HG02678 (cell line): ENCODE data around the gene MYO1D.

Experiments used
- ATAC-seq: cut with Tn5 transposase; IDR thresholded peaks from one replicate; pipeline ENCODE4 v1.9.1; 2021; ENCODE audit warnings: mild to moderate bottlenecking, moderate library complexity; ENCODE audit not compliant: unreplicated experiment

The MYO1D gene

GRCh38 chr17:32786169-32786568, 90.8 kb downstream of the MYO1D start:
- no peak for ATAC-seq

DNA sequence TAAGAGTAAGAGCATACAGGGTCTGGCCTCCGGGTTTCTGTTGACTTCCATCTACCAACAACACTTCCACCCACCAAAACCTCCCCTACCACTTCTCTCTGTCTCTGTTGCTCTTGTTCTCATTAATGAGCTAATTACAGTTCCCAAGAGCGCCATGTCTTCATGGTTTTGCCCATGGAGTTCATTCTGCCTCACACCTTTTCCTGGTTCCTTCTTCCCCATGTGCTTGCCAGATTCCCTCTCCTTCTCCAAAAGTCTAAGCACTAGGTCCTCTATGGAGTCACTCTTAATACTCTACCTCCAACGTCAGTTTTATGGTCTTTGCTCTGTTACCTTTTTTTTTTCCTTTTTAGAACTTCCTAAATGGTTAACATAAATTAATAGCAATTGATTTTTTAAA, 92.8 kb downstream of the MYO1D start:
- no peak for ATAC-seq

DNA sequence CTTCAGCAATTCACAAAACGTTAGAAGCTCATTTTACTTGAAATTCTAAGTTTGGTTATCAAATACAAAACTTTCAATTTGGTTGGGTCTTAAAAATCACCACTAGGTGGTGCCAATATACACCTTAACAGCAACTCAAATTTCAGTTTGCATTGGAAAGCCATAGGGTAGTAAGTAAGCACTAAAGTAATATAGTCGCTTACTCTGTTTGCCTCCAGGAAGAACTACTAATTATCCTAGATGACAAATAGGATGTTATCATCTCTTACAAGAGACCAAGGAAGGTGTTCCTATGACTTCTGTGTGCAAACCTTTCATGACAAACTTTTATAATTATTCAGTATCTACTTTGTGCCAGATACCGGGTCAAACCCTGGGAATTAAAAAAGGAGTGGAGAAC, 93.3 kb downstream of the MYO1D start:
- ATAC-seq: no peak

DNA sequence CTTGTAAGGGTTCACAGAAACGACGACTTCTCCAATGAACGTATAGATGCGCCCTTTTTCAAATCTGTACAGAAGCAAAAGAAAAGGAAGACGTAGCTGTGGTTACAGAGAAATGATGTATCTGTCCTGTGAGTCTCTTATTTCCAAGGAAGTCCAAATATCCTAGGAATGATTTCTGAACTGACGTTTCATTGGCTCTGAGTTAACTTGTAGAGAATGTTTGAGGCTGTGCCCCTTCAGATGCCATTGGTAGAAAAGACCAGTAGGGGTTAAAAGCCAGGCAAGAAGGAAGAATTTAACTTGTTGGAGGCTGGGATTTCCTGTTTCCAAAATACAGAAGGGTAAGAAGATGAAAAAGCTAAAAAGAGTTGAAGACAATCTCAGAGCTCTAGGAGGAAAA, 96.2 kb downstream of the MYO1D start:
- ATAC-seq: no peak

DNA sequence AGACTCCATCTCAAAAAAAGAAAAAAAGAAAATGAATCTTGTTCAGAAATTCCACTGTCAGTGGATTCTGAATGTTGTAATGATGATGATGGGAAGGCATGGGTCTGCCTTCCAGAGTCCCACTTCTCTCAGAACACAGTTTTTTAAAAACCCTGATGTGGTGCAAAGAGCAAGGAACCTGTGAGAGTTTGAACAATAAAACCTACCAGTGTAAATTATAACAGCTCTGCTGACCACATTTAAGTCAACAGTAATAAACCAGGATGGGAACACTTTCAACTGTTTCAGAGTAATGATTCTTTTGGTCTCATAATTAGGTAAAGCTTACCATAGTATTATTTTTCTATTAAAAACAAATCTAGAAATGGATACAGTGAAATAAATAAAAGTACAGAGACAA, 99.0 kb downstream of the MYO1D start:
- ATAC-seq: no peak

DNA sequence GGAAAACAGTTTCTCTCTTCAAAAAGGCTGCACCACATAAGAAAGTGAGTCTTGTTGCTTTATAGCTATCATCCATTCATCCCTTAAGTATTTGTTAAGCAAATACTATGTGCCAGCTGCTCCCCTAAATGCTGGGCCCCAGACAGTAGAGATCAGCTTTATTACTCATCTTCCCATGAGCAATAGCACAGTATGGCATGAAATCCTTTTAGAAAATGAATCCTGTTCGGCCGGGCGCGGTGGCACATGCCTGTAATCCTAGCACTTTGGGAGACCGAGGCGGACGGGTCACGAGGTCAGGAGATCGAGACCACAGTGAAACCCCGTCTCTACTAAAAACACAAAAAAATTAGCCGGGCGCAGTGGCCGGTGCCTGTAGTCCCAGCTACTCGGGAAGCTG, 99.5 kb downstream of the MYO1D start:
- ATAC-seq: no peak

DNA sequence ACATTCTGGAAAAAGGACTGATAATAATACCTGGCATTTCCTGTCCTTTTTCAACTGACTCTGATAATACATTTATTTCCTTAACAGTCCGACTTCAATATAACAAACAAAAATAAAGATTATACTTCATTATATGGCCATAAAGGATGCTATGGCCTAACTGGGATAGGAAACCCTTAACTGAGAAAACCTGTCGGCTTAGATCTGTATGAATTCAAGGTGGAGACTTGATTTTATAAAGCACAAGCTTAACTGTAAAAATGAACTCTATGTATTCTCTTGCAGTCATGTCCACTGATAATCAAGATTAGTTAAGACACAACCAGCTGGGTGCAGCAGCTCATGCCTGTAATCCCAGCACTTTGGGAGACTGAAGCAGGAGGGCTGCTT, 102.2 kb downstream of the MYO1D start:
- ATAC-seq: no peak

GRCh38 chr17:32773856-32774694, 102.8 kb downstream of the MYO1D start:
- no peak for ATAC-seq

DNA sequence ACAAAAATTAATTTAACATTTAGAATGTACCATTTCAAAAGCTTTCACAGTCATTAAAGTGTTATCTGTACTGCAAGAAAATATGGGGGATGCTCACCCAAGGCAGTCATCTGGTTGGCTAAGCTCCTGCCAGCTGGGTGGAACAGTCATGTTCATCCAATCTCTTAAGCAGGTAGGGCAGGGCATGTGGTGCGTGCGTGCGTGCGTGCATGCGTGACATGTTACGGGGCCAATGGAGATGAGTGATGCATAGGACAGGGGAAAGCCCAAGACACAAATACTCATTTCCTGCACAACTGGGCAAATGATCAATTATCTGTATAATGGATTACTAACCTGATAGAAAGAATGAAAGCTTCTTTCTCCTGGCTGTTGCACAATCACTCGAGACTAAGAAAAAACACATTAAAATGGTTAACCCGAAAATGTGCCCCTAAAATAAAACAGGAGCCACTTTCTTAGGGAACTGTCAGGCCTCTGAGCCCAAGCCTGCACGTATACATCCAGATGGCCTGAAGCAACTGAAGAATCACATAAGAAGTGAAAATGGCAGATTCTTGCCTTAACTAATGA, 104.4 kb downstream of the MYO1D start:
- no peak for ATAC-seq

DNA sequence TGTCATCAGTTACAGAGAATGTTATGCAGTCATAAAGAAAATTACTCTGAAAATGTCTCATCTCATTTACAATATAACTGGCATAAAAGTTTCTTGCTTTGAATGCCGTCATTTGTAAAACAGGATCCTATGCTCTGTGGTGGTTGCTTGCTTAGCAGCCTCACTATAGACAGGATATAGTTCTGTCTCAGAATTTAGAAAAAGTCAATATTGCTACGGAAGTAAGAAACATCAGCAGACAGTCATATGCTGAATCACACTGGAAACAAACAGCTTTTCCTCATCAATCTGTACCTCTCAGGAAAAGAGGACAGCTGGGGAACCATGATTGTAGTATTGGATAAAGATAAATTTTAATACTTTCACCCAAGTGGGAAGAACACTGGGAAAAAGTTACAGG, 105.5 kb downstream of the MYO1D start:
- no peak for ATAC-seq

GRCh38 chr17:32769846-32770245, 107.1 kb downstream of the MYO1D start:
- no peak for ATAC-seq

DNA sequence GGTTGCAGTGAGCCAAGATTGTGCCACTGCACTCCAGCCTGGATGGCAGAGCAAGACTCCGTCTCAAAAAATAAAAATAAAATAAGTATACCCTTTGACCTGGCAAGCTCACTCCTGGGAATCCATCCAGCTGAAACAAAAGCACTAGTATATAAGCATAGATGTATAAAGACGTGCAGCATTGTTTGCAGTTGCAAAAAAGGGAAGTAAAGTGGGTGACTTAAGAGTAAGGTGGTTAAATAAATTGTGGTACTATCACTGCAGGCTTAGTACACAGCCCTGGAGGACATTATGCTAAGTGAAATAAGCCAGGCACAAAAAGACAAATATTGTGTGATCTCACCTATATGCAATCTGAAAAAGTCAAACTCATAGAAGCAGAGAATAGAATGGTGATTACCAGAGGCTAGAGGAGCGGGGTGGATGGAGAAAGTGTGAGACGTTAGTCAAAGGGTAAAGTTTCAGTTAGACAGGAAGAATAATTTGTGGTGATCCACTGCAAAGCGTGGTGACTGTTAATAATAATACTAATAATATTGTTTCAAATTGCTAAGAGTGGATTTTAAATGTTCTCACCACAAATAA, 113.0 kb downstream of the MYO1D start:
- no peak for ATAC-seq

GRCh38 chr17:32759476-32759875, 117.4 kb downstream of the MYO1D start:
- ATAC-seq: no peak

DNA sequence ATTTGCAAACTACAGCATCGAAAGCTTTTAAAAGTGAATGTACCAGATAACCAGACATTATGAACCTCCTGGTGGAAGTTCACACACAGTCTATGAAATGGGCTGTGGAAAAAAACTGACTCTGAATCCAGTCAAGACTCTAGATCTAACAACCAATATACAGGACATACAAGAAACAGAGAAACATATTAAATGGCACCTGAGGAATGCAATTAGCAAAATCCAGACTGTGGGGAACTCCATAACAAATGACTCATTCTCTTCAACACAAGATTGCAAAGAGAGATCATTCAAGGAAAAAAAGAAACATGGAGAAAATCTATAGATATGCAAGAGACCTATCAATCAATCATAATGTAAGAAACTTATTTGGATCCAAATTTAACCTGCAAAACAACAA, 119.0 kb downstream of the MYO1D start:
- ATAC-seq: no peak

DNA sequence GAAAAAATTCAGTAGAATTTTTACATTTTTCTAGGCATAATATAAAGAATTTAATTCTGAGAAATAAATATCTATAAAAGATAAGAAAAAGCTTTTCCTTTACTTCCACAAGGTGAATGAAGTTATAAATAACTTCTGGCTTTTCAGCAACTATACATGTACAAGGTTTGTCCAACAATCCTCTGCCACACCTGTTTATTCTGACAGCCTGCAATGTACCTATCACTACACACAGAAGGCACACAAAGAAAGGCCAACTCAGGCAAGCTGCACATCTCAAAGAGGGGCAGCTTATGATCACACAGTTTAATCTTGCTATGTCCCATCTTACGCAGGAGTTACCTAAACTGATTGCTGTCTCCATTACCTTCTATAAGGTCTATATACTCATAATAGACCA, 120.2 kb downstream of the MYO1D start:
- ATAC-seq: no peak

DNA sequence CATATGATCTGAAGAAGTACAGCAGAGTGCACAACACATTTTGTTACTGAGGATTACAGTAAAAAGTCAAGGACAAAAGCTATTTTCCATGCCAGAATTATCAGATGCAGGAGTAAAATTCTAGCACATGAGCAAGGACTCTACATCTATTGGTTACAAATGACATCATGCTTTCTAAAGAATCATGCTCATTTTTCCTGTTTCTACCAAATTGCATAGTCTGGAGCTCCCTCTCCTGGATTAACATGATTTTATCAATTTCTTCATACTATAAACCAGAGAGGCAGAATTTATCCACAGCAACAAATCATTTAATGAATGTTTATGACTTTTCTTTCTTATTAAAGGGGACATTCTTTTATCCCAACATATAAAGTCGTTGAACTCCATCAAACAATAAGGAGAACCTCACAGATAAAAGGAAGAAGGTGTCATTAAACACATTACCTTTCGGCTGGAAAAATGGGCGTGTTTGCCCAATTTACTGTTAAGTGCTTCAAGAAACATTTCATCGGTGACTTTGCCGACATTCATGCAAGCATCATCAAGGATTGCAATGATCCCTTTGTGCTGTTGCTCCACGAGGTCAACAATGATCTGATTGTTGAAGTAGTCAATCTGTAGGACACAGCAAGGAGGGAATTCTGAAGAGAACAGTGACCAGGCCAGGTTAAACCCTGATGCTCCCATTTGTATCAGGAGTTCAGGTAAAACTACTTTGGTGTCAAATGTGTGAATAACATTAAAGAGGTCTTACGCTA, 121.7 kb downstream of the MYO1D start:
- ATAC-seq: no peak

- ATAC-seq: no peak
Observed at GRCh38 chr17:32752934-32753333, 124.0 kb downstream of the MYO1D start.

- no peak for ATAC-seq
Observed at GRCh38 chr17:32747856-32748255, 129.1 kb downstream of the MYO1D start.

- no peak for ATAC-seq
Observed at GRCh38 chr17:32746698-32747097, 130.2 kb downstream of the MYO1D start.

GRCh38 chr17:32746280-32746679, 130.6 kb downstream of the MYO1D start:
- no peak for ATAC-seq

DNA sequence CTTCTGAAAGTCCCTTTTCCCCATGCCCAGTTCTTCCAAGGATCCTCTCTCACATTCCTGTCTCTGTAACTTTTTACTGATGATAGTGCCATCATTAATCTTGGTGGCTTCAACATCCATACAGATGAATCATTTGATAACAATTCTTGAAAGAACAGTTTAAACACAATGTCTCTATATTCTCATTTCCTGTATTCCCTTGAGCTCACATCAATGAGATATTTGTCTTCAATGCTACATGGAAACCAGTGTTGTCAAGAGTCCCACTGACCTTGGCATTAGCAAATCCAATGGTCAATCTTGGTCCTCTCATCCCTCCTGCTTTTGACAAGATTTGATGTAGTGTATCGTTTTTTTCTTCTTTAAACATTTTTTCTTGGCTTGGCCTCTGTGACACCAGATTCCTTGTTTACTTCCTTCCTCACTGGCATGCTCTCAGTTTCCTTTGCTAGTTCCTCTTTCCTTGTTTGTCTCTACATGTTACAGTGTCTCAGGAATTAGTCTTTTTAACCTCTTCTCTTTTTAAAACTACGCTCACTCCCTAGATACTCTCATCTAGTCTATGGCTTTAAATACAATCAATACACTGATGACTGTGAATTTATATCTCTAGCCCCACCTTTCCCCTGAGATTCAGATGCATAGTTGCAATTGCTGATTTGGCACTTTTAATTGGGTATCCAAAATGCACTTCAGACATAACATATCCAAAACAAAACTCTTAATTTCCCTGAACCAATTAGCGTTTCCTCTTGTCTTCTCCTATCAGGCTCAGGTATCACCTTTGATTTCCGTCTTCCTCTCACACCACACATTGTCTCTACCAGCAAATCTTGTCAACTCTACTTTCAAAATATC, 134.0 kb downstream of the MYO1D start:
- ATAC-seq: no peak
